HG03025 (cell line): ENCODE data around the gene GNS.
"Not testable (repeated sequence)": the region's sequence is repeated elsewhere in the genome, so short reads cannot be mapped to it uniquely, and the experiment has no call there.

Experiments used
- ATAC-seq: cut with Tn5 transposase; IDR thresholded peaks from one replicate; pipeline ENCODE4 v1.9.1; 2021; ENCODE audit warnings: mild to moderate bottlenecking, moderate library complexity; ENCODE audit not compliant: unreplicated experiment, low FRiP score

Gene GNS

GRCh38 chr12:64780531-64781279, 21.5 kb upstream of the GNS start:
- ATAC-seq = no peak

GRCh38 chr12:64780132-64780530, 20.9 kb upstream of the GNS start:
- no peak for ATAC-seq

GRCh38 chr12:64779354-64779974, 20.3 kb upstream of the GNS start:
- ATAC-seq = no peak

DNA sequence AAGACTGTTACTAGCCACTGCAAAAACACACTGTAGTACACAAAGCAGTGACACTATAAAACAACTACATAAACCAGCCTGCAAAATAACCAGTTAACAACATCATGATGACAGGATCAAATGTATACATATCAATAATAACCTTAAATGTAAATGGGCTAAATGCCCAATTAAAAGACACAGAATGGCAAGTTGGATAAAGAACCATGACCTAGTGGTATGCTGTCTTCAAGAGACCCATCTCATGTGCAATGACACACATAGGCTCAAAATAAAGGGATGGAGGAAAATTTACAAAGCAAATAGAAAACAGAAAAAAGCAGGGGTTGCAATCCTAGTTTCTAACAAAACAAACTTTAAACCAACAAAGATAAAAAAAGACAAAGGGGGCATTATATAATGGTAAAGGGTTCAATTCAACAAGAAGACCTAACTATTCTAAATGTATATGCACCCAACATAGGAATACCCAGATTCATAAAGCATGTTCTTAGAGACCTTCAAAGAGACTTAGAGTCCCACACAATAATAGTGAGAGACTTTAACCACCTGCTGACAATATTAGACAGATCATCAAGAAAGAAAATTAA, 16.0 kb upstream of the GNS start:
- not testable (repeated sequence) for ATAC-seq

- no peak for ATAC-seq
These were observed 14.2 kb upstream of the GNS start for GRCh38 chr12:64773386-64773785.

GRCh38 chr12:64767495-64767894, 8.3 kb upstream of the GNS start:
- no peak for ATAC-seq

DNA sequence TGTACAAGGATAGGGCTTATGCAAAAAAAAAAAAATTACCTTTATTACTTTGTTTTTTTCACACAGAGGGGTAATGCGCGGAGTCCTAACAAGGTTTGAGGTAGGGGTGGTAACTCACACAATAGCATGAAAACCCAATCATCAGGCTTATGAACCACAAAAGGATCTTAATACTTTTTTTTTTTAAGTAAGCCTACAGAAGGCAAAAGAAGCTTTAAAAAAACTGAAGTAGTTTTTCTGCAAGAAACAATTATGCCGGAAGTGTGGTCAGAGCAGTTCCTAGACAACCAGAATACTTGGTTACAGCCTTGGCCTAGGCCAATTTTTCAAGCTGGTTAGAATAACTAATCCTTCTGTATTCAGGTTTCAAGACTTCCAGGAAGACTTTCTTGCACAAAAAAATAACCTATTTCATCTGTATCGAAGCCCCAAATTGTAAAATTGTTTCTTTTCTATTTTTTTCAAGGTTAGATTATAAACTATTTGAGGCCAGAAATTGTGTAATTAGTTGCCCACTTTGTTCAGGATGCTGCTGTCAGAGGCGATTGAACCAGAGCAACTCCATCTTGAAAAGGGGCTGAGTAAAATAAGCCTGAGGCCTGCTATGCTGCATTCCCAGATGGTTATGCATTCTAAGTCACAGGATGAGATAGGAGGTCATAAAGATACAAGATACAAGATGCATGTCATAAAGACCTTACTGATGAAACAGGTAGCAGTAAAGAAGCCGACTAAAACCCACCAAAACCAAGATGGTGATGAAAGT, 1.8 kb upstream of the GNS start:
- no peak for ATAC-seq

GRCh38 chr12:64757771-64758170, 1.4 kb downstream of the GNS start:
- no peak for ATAC-seq

- ATAC-seq = no peak
These were observed 2.8 kb downstream of the GNS start for GRCh38 chr12:64756376-64756775.

GRCh38 chr12:64753427-64753826, 5.8 kb downstream of the GNS start:
- no peak for ATAC-seq

DNA sequence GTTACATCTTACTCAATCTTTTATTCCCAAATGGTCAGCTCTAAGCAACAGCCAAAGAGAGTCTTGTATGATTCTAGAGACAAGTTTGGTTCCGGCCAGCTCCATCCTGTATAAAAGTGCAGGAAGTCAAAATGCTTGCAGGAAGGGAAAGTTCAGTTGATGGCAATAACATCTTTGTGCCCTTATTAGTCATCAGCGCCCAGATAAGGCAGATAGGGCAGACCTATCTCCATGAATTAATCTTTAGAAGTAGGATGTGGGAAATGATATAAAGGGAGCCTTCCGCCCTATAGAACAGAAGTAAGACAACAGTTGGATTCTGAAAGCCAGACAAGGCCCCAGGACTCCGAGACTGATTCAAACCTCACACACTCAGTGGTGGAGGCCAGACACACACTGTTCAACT, 6.4 kb downstream of the GNS start:
- ATAC-seq = no peak

DNA sequence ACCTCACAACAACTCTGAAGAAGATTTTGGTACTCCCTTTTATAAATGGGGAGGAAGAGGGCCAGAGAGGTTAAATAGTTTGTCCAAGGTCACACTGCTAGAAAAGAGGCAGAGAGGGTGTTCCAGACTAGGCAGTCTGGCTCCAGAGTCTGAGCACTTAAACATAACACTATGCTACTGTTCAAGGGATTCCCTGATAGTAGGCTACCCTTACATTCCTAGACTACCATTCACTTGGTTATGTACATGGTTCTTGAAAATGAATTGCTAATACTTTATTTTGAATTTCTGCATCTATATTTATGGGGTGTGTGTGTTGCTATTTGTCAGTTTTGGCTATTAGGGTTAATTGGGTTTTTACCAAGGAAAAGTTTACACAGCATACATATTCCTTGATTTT, 7.2 kb downstream of the GNS start:
- no peak for ATAC-seq

DNA sequence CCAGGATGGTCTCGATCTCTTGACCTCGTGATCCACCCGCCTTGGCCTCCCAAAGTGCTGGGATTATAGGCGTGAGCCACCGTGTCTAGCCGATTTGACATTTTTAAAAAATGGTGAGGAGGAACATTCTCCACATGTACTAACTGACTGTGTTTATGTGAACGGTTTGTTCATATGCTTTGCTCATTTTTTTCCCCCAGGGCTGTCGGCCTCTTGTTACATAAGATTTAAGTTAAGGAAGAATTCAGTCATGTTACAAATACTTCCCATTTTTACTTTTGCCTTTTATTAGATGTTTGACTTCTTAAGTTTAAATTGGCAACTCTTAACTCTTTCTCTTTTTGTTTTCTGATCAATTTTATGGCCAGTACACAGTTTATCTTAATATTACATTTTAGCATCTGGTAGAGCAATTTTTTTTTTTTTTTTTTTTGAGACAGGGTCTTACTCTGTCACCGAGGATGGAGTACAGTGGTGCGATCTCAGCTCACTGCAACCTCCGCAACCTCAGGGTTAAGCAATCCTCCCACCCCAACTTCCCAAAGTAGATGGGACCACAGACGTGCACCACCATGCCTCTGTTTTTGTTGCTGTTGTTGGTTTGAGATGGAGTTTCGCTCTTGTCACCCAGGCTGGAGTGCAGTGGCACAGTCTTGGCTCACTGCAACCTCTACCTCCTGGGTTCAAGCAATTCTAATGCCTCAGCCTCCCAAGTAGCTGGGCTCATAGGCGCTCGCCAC, 9.6 kb downstream of the GNS start:
- ATAC-seq = no peak

DNA sequence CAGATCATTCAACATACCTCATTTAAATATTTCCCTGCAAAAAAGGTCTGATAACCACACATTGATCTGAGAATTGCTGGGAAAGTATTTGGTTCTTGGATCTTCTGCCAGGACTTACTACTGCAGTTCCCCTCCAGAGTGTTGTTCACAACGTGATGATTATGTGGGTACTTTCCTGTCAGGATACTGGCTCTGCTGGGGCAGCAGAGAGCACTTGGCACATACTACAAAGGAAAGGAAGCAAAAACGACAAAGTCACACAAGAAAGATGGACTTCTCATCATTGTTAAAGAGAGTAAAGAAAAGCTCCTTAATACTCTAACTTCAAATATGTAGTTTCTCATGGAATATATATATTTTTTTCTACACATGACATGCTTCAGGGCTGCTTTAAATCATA, 11.5 kb downstream of the GNS start:
- no peak for ATAC-seq

GRCh38 chr12:64746663-64747062, 12.5 kb downstream of the GNS start:
- no peak for ATAC-seq

DNA sequence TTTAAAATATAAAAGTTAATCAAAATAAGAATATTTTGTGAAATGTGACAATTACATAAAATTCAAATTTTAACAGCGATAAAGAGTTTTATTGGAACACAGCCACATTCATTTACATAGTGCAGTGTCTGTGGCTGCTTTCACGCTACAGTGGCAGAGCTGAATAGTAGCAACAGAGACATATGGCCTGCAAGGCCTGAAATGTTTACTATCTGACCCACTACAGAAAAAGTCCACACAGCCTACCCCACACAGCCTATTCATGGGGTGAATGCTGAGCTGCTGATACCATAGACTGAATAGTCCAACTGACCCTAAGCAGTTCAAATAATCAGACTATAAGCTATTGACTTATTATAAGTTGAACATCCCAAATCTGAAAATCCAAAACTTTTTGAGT, 13.2 kb downstream of the GNS start:
- ATAC-seq = no peak

DNA sequence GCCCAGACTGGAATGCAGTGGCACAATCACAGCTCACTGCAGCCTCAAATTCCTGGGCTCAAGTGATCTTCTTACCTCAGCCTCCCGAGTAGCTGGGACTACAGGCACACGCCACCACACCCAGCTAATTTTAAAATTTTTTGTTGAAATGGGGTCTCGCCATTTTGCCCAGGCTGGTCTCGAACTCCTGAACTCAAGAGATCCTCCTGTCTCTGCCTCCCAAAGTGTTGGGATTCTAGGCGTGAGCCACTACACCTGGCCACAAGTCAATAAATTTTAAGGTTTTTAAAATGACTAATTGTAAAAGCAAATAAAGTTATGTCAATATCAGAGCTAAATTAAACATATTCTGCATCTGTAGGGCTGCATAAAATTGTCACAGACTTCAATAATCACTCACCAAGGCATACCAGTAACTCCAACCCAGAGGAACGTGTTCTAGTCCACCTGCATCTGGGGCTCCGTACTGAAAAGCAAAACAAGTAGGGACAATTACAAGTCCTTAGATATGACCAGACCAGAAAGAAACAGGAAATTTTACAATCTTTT, 13.9 kb downstream of the GNS start:
- ATAC-seq = no peak

GRCh38 chr12:64744422-64745258, 14.6 kb downstream of the GNS start:
- no peak for ATAC-seq

- no peak for ATAC-seq
These were observed 16.0 kb downstream of the GNS start for GRCh38 chr12:64743206-64743605.
